IPS DF 4.7 (cell line): ENCODE results near the gene CDK3.
A peak's percentile ranks its signal among the peaks of the same experiment; 100 is the strongest.

Experiments used
- DNase-seq: peaks from one replicate; pipeline ENCODE4 v3.0.0-alpha.2; 2013; ENCODE audit warnings: low spot score; ENCODE audit errors: extremely low read depth

CDK3 gene

DNA sequence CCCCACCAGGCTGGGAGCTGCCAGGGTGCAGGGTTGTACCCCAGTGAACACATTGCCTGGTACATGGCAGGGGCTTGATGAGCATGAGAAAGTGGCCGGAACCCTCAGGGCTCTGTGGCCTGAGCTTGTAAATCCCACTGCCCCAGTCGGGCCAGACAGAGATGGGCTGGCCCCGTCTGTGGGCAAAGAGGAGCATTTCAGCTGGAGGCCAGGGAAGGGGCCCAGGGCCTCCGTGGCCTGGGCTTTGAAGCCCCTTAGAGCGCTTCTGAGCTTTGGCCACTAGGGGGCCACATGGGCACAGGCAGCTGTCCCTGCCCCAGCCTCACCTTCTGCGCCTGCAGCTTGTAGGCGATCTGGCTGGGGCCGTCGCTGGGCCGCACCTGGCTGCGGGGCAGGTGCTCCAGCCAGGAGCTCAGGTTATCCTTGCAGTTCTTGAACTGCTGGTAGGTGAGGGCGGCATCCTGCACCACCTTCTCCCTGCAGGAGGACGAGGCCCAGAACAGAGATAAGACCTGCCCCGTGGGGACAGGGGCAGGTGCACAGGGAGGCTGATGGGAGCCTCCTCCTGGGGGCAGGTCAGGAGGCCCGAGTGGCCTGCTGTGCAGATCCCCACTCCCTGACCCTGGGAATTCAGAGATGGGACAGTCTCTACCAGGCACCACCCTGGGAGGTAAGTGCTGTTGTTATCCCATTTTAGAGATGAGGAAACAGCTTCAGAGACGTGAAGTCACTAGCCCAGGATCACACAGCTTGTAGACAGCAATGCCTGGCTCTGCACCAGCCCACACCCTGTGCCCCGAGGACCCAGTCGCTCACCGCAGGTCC lies 13.7 kb downstream of the CDK3 start:
- peak; percentile 38 for DNase-seq

DNA sequence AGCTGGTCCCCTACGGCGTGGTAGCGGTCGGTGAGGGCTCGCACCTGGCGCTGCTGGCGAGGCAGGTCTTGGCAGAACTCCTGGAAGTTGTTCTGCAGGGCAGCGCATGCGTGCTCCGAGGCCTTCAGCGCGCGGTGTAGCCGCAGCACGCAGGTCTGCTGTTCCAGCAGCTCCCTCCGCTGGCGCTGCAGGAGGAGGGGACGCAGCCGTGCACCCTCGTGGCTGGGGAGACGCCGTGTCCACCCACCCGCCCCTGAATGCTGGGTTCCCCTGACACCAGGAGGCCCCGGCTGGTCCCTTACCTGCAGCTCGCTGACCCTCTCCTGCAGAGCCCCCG lies 14.2 kb downstream of the CDK3 start:
- no peak for DNase-seq

DNA sequence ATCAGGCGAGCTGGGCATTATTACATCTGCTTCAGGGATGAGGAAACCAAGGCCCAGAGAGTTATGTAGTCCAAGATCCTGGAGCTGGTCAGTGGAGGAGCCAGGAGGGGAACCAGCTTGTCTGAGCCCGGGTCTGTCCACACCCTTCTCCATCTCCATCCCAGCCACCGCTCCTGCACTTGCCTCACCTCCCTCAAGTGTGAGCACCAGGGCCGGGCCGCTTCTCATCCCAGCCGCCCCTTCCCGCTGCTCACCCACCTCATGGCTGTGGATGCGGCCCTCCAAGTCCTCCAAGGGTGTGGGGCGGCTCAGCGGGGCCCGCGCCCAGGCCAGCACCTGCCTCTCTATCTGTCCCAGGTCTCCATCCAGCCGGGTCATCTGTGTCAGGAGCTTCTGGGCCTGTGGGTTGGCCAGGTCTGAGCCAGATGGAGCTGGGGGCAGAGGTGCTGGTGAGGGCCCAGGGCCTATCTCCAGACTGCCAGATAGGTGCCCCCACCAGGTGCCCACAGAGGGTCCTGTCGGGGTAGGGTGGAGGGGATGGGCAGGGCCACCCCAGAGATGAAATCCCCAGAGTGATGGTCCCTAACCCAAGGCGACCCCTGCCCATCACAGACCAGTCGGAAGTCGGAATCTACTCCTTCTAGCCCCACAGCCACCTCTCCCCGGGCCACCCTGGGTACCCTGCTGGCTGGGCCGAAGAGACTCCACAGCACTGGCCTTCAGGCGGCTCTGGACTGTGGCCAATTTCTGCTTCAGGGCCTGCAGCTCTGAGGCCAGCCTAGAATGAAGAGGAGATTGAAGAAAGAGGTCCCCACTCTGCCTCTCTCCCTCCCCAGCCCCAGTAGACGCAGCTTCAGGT lies 17.1 kb downstream of the CDK3 start:
- DNase-seq, result no peak

DNA sequence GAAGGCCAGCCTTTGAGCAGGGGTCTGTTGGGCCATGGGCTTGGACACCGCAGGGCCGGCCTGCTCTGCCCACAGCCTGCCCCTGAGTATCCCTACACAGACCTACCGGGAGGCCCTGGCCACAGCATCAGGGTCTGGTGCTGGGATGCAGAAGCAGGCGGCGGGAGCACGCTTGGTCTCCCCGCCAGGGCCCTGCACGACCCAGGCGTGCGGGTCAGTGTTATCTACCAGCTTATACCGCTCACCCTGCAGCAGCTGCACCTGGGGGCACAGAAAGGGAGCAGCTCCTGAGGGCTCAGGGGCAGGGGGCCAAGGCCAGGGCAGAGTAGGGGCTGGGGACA lies 17.7 kb downstream of the CDK3 start:
- no peak for DNase-seq

DNA sequence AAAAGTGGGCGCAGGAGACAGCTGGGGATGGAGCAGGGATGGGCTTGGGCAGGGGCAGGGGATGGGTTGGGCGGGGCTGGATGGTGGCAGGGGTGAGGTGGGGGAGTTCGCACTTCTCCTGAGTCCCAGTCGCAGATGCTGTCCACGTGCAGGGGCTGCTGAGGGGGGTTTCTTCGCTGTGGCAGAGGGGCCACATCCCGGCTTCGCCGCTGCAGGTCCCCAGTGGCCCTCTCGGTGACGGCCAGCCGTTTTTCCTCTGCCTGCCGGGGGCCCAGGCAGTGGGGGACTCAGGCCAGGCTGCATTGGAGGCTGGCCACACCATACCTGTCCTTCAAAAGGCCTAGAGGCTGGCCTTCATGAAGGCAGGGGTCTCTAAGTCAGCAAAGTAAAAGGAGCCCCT lies 18.1 kb downstream of the CDK3 start:
- DNase-seq, result no peak

DNA sequence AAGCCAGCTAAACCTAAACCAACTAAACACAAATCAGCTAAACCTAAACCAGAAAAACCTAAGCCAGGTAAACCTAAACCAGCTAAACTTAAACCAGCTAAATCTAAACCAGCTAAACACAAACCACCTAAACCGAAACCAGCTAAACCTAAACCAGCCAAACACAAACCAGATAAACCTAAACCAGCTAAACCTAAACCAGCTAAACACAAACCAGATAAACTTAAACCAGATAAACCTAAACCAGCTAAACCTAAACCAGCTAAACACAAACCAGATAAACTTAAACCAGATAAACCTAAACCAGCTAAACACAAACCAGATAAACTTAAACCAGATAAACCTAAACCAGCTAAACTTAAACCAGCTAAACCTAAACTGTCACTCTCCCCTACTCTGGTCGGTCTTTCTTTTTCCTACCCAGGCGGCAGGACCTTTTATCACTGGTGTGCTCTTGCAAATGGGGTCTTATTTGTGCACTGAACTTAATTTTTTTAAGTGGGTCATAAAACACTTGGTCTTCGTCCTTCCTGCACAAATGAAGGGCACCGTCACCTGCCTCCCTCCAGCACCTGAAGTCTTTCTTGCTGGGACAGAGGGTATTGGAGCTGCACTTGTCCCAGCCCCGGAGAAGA lies 19.3 kb downstream of the CDK3 start:
- DNase-seq, result no peak

DNA sequence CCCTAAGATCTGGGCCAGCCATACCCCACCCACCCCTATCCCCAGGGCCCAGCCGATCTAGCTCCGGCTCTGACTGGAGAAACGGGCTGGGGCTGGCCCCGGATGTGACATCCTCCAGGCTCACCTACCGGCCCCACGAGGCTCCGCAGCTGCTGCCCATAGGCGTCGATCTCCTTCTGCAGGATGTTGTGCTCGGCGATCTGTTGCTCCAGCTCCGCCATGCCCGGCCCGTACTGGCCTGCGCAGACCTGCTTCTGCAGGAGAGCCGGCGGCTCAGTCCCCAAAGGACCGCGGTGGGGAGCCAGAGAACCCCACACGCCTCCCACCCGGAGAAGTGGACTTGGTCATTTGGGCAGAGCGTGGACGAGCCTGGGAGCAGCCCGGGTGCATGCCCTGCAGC lies 21.6 kb downstream of the CDK3 start:
- DNase-seq, result no peak

DNA sequence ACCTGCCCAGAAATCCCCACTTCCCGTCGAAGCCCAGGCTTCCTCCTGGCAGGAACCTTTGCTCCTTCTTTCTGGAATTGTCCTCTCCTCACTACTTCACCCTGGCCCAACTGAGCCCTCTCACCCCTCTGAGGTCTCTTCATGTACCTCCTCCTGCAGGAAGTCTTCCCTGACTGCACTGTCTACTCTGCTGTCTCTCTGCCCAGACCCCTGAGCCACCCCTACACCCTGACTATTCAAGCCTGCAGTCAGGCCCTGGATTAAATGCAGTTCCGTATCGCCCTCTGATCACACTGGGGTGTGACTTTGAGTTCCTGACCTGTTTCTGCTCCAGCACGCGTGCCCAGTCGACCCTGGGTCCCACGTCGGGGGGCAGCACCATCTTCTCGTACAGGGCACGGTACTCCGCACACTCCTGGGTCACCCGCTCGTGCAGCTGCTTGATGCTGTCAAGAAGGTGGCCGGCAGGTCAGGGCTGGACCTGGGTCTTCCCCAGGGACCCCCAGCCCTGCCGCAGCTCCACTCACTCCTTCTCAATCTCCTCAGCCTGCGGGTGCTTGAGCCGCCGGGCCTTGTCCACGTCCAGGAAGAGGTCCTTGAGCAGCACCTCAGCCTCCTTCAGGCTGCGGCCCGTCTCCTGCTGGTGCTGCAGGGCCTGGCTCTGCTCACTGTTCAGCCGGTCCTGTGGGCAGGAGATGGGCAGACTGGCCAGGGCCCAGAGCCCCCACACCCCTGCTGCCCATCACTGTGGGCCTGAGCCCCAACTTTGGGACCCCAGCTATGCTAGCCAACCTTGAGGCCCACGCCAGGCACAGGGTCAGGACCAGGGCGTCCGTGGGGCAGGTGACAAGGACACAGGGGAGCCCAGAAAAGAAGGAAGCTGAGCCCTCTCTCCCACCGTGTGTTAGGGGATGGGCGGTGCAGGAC lies 22.6 kb downstream of the CDK3 start:
- no peak for DNase-seq

DNA sequence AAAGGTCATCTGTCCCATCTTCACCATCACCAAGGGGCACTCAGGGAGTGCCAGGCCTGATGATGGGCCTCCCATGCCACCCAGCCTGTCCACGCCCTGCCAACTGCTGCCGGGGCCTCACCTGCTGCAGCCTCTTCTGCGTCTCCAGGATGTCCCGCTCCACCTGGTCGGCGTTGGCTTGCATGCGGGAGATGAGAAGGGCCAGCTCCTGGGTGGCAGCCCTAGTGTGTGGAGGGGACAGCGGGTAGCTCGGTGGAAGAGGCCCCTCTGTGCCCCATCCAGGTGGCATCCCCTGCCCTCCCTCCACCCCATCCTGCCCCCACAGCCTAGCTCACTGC lies 23.2 kb downstream of the CDK3 start:
- no peak for DNase-seq

DNA sequence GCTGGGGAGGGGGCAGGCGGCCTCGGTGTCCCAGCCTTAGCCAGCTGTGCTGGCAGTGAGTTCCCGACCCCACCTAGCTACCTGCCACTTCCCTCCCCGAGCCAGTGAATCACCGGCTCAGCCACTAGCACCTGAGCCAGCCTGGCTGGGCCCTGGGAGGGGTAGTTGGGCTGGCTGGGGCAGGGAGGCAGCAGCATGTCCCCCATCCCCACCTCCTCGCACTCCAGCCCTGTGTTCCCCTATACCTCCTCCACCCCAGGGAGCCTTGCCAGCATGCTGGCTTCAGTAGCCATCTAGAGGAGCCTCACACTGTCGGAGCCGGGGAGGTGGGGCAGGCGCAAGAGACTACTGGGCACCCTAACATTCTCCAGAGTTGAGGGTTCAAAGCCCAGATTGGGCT lies 23.7 kb downstream of the CDK3 start:
- no peak for DNase-seq

DNA sequence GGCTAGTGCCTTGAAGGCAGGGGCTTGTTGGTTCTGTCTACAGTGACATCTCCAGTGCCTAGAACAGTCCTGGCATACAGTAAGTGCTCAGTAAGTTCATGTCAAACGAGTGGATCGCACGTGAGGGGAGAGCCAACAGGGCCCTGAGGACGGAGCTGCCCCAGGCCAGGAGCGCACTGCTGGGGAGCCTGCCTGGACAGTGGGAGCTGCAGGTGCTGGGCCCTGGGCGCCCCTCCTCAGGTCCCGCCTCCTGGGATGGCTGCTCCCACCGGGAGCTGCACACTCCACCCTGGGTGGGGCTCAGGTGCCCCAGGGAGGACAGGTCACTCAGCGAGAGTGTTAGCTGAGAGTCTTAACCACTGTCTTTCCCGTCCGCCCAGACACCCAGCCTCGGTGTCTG lies 24.6 kb downstream of the CDK3 start:
- no peak for DNase-seq

DNA sequence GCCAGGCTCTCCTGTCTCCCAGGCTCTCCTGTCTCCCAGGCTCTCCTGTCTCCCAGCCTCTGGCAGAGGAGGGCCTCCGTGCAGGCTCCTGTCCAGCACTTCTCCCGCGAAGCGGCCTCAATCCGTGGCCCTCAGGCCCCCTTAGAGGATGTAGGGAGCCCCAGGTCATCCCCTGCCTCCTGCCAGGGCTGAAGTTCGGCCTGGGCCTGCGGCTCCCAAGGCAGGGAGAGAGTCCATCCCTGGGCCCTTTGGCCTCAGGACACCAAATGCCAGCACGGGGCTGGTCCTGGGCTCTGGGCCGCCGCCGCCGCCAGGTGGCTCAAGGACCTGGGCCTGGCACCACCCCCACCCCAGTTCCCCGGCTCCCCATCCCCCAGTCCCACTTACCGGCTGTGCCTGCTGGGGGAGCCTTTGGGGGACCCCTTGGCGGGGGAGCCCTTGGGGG lies 26.1 kb downstream of the CDK3 start:
- no peak for DNase-seq

DNA sequence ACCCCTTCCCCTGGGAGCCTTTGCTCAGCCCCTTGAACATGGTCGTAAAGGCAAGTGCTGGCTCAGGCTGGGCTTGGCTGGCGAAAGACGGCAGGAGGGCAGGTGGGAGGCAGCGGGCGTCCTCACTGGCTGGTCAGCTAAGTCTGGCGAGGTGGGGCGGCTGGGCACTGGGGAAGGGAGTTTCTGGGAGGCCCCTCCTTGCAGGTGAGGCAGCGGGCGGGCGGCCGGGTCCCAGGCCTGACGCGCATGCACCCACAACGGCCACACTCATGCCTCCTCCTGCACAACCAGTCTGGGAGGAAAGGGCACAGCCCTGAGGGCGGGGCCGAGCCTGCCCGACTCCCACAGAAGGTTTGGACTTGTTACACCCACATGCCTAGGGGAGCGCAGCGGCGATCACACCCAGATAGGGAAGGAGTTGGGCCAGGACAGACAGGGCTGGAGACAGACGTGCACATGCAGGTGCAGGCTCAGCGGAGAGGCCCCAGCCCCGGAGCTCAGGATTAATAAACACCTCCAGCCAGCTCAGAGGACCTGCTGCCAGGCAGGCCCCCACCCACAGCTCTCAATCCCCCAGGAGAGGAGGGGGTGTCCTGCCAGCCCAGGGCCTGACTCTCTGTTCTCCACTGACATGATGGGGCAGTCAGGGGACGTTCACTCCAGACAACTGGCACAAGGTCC lies 26.6 kb downstream of the CDK3 start, which contains the start of gene EVPL:
Gene EVPL (minus strand): TSS at position 148 of the 681 bp plus-strand sequence. CDS start 108 bp downstream, at position 40.
- no peak for DNase-seq

DNA sequence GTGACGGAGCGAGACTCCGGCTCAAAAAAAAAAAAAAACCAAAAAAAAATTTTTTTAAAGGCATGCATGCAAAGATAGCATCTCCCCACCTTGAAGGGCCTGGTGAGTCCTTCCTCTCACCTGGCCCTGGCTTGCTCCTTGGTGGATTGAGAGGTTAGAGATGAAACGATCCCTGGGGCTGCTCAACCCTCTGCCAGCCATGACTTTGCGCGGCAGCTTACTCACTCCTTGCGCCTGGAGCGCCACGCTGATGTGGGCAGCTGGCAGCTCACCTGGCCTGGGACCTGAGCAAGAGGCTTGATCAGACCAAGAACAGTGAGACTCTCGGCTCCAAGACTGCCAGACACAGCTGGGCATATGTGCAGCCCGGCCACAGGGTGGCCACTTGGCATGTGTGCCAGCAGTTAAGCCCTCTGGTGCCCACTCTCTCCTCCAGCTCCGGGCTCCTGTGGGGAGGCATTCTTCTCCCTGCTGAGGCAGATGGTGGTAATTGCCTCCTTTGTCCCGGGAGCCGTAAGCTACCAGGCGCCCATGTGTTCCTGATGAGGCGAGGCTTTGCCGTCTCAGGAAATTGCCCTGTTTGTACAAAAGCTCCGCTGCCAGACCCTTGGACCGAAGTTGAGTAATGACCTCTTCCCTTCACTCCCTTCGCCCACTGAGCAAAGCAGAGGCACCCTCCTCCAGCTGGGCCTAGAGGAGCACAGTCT lies 31.6 kb downstream of the CDK3 start:
- no peak for DNase-seq

DNA sequence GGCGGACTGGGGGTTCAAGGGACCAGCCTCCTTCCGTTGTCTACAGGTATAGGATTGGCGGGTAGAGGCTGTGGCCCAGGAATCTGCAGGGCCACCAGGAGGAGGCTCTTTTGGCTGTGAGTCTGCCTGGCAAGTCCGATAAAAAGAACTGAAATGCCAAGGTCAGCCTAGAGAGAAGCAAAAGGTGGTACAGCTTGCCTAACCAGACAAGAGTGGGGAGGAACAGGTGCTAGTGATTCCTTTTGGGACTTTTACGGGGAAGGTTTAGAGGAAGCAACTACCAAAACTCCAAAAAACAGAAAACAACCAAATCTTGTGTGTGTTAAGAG lies 32.1 kb downstream of the CDK3 start:
- DNase-seq, result no peak

DNA sequence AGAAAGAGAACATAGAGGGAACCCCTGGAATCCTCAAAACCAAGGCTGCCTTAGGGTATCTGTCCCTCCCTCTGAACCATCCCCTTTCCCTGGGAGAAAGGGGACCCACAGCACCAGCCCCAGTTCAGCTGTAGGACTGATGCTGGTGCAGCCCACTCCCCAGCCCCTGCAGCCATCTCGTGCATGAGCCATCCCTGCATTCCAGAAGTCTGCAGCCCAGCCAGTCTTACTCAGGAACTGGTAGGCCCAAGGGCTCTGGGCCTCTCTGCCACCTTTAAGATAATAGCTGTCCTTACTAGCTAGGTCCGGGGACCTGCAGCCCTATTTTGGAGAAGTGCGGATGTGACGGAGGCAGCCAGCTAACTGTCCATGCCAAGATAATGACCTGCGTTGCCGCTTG lies 32.5 kb downstream of the CDK3 start:
- DNase-seq, result no peak

DNA sequence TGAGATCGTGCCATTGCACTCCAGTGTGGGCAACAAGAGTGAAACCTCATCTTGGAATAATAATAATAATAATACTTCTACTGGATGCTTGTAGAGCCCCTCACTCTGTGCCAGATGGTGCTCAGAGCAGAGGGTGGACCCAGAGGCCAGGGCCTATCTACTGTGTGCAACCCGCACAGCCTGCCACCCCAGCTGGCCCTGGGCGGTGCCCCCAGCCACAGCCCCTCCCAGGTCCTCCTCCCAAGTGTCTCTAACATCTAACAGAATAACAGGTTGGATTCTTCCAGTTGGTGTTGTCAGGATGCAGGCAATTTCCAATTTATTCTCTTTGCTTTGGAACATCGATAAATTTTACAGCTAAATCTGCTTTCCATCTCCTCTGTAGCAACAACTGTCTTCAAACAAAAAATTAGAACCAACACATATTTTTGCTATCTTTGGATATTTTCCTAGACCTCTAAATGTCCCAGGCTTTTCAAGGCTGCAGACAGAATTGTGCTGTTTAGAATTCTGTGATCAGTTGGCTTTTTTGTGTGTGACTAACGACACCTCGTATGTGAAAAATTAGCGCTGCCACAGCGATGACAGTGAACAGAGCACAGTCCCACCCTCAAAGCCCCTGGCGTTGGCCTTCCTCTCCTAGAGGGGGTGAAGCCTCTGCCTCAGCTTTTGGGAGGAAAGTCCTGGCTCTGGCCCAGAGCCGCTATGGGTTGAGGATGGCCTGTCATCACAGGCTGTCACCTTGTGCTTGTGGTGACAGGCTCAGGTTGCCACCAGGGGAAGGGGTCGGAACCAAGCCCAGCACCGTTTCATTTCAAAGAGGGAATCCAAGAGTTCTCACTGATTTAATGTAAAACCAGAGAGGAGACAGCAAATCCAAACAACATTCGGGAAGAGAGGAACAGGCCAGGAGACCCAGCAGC lies 34.0 kb downstream of the CDK3 start:
- no peak for DNase-seq

DNA sequence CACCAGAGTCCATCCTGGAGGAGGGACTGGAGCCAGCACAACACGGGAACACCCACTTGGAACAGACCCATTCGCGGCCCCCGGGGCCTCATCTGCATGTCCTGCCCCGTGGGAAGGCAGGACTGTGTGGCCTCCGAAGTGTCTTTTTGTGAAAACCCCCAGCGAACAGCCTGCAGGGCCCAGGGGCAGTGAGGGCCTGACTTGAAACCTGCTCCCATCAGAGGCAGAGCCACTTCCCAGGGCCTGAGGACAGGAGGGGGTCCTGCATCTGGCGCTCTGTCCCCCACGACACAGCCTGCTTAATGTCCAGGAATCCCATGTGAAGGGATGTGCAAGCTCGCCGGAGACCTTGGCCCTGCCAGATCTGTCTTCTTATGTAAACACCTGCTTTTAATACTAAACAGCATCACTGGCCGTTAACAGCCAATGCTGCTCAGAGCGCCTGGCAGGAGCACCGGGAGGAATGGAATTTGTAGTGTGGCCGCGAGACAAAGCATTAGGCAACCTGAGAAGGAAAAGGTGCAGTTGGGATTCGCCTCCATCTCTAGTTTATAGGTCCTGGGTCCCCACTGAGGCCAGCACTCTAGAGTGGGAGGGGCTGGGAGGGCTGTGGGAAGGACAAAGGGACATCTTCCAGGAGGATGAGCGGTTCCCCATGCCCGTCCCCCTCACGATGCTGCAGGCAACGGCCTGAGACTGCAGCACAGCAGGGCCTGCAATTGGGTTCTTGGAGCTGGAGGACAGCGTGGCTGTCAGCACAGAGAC lies 36.0 kb downstream of the CDK3 start:
- no peak for DNase-seq
